Erythroblast (primary cell): Measurements from ENCODE around the gene DGKH.

Source experiments
- GATA1 ChIP-seq: IDR thresholded peaks from 2 replicates; pipeline ENCODE4 v1.6.1; 2011; ENCODE audit warnings: low read depth, mild to moderate bottlenecking, control low read depth, low read length, moderate library complexity
- POLR2A ChIP-seq: IDR thresholded peaks from 2 replicates; pipeline ENCODE4 v1.6.1; 2011; ENCODE audit warnings: mild to moderate bottlenecking, low read length

- no peak for TF ChIP-seq POLR2A
- TF ChIP-seq GATA1: no peak
Measured at GRCh38 chr13:42259515-42259914, 211.1 kb downstream of the DGKH start.
